ENCODE results near the gene FUNDC2. TPM values are rescaled to one million over a fixed set of nuclear protein-coding genes. Genes with fewer than 3 reads are reported as not detected.

Gene FUNDC2
- total and polyA plus RNA-seq, 10 of the 15 experiments (the other 5 are each of a cell fraction or from before 2014, with no cell fraction given), result 70.5 to 353 (median 165) TPM

DNA sequence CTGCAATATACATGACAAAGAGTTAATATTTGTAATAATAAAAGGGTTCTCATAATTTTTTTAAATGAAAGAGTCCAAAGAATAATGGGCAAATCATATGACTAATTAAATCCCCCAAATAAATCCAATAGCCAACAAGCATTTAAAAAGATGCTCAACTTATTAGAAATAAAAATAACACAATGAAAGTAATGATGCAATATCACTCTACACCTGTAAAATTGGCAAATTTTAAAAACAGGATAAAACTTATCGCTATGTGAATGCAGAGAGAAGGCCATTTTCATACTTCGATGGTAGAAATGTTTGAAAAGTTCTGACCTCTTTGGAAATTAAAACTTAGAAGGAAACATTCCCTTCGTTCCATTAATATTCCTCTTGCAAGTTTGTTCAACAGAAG, 6.1 kb upstream of the FUNDC2 start:
- CTCF ChIA-PET, result interaction anchor here (0.8 kb wide), 1 partner anchor 36 kb away, joined by 3 read pairs; no protein-coding TSS in a partner anchor
- no peaks in the 10 kb centered on the region for H3K9me3 ChIP-seq (replicated peaks; ENCODE audit: control insufficient read depth, insufficient read depth, low read length)
- H3K4me2 ChIP-seq (ENCODE audit: control insufficient read depth, insufficient read depth), result no peak overlapping the region
- no TSS peak for BruUV-seq (replicated peaks)
- WGBS (ENCODE audit: insufficient coverage, insufficient replicate concordance, low lambda C conversion rate, missing lambda C conversion rate), result 4% methylated on average over 3 of the region's 3 CpGs
- SMC1A ChIA-PET (ENCODE audit: uncharacterized antibody, unreplicated experiment), result no interaction called here
- DNase-seq (ENCODE audit: low read depth, low spot score) (no peak), ATAC-seq (no peak), FAIRE-seq (no peak)
- POLR2A ChIA-PET, result no interaction called here
- no peaks in the 10 kb centered on the region for H3K4me1 ChIP-seq (ENCODE audit: control insufficient read depth, insufficient read depth, low read length)
- H3K27me3 ChIP-seq (replicated peaks in 1 of 2; ENCODE audit: control insufficient read depth in 2 of 2, insufficient read depth in 2 of 2, low read length in 1 of 2), result no peaks in the 10 kb centered on the region
- H3K4me3 ChIP-seq, result no peak overlapping the region
- no peak overlapping the region for H3K27ac ChIP-seq (ENCODE audit: control insufficient read depth, insufficient read depth)
- RAD21 ChIA-PET (ENCODE audit: unreplicated experiment), result no interaction called here
- H4K20me1 ChIP-seq (ENCODE audit: control insufficient read depth, insufficient read depth), result no peaks in the 10 kb centered on the region
- no peaks in the 10 kb centered on the region for H3K36me3 ChIP-seq (ENCODE audit: control insufficient read depth in 2 of 2, insufficient read depth in 2 of 2, low read length in 1 of 2)
- no peak overlapping the region for H2AFZ ChIP-seq (ENCODE audit: control insufficient read depth, low read depth, low read length)
- in situ Hi-C loops (cut with MboI) (no loop called here), intact Hi-C loops (cut with micrococcal nuclease; ENCODE audit: unreplicated experiment) (no loop called here)
- no peaks in the 10 kb centered on the region for H3K79me2 ChIP-seq (ENCODE audit: control insufficient read depth, insufficient read depth, low read length)
- no peak overlapping the region for H3K9ac ChIP-seq (ENCODE audit: control insufficient read depth, insufficient read depth, low read length)
- TF ChIP-seq RAD51 (IDR thresholded peaks at IDR 0.05), result no peak
- no peak for TF ChIP-seq GATAD2B (conservative IDR thresholded peaks at IDR 0.05; ENCODE audit: low read depth)
- no peak for TF ChIP-seq NRF1 (conservative IDR thresholded peaks at IDR 0.05; ENCODE audit: low read depth, low read length)
- TF ChIP-seq SIN3A (IDR thresholded peaks at IDR 0.05; ENCODE audit: low read depth, low read length), result no peak
- no peak for TF ChIP-seq RB1 (IDR thresholded peaks at IDR 0.05; ENCODE audit: borderline replicate concordance)
- TF ChIP-seq FOS (IDR thresholded peaks at IDR 0.05; ENCODE audit: borderline replicate concordance, extremely low read depth, insufficient read length), result no peak
- TF ChIP-seq ZSCAN29 (IDR thresholded peaks at IDR 0.05), result no peak
- TF ChIP-seq, protein P1, sequence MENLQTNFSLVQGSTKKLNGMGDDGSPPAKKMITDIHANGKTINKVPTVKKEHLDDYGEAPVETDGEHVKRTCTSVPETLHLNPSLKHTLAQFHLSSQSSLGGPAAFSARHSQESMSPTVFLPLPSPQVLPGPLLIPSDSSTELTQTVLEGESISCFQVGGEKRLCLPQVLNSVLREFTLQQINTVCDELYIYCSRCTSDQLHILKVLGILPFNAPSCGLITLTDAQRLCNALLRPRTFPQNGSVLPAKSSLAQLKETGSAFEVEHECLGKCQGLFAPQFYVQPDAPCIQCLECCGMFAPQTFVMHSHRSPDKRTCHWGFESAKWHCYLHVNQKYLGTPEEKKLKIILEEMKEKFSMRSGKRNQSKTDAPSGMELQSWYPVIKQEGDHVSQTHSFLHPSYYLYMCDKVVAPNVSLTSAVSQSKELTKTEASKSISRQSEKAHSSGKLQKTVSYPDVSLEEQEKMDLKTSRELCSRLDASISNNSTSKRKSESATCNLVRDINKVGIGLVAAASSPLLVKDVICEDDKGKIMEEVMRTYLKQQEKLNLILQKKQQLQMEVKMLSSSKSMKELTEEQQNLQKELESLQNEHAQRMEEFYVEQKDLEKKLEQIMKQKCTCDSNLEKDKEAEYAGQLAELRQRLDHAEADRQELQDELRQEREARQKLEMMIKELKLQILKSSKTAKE (IDR thresholded peaks at IDR 0.05; ENCODE audit: low read depth, poor library complexity, severe bottlenecking), result no peak
- no peak for TF ChIP-seq MEF2A (IDR thresholded peaks at IDR 0.05; ENCODE audit: insufficient read depth, low read depth, low read length)
- TF ChIP-seq SPI1 (IDR thresholded peaks at IDR 0.05; ENCODE audit: borderline replicate concordance, insufficient read depth, low read depth, low read length), result no peak
- TF ChIP-seq, protein P2, sequence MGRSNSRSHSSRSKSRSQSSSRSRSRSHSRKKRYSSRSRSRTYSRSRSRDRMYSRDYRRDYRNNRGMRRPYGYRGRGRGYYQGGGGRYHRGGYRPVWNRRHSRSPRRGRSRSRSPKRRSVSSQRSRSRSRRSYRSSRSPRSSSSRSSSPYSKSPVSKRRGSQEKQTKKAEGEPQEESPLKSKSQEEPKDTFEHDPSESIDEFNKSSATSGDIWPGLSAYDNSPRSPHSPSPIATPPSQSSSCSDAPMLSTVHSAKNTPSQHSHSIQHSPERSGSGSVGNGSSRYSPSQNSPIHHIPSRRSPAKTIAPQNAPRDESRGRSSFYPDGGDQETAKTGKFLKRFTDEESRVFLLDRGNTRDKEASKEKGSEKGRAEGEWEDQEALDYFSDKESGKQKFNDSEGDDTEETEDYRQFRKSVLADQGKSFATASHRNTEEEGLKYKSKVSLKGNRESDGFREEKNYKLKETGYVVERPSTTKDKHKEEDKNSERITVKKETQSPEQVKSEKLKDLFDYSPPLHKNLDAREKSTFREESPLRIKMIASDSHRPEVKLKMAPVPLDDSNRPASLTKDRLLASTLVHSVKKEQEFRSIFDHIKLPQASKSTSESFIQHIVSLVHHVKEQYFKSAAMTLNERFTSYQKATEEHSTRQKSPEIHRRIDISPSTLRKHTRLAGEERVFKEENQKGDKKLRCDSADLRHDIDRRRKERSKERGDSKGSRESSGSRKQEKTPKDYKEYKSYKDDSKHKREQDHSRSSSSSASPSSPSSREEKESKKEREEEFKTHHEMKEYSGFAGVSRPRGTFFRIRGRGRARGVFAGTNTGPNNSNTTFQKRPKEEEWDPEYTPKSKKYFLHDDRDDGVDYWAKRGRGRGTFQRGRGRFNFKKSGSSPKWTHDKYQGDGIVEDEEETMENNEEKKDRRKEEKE (IDR thresholded peaks at IDR 0.05), result no peak
- TF ChIP-seq, protein P3, sequence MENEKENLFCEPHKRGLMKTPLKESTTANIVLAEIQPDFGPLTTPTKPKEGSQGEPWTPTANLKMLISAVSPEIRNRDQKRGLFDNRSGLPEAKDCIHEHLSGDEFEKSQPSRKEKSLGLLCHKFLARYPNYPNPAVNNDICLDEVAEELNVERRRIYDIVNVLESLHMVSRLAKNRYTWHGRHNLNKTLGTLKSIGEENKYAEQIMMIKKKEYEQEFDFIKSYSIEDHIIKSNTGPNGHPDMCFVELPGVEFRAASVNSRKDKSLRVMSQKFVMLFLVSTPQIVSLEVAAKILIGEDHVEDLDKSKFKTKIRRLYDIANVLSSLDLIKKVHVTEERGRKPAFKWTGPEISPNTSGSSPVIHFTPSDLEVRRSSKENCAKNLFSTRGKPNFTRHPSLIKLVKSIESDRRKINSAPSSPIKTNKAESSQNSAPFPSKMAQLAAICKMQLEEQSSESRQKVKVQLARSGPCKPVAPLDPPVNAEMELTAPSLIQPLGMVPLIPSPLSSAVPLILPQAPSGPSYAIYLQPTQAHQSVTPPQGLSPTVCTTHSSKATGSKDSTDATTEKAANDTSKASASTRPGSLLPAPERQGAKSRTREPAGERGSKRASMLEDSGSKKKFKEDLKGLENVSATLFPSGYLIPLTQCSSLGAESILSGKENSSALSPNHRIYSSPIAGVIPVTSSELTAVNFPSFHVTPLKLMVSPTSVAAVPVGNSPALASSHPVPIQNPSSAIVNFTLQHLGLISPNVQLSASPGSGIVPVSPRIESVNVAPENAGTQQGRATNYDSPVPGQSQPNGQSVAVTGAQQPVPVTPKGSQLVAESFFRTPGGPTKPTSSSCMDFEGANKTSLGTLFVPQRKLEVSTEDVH (IDR thresholded peaks at IDR 0.05; ENCODE audit: low read depth, partially characterized antibody), result no peak
- TF ChIP-seq, protein P4, sequence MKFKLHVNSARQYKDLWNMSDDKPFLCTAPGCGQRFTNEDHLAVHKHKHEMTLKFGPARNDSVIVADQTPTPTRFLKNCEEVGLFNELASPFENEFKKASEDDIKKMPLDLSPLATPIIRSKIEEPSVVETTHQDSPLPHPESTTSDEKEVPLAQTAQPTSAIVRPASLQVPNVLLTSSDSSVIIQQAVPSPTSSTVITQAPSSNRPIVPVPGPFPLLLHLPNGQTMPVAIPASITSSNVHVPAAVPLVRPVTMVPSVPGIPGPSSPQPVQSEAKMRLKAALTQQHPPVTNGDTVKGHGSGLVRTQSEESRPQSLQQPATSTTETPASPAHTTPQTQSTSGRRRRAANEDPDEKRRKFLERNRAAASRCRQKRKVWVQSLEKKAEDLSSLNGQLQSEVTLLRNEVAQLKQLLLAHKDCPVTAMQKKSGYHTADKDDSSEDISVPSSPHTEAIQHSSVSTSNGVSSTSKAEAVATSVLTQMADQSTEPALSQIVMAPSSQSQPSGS (IDR thresholded peaks at IDR 0.05; ENCODE audit: low read length), result no peak
- TF ChIP-seq, protein P5, sequence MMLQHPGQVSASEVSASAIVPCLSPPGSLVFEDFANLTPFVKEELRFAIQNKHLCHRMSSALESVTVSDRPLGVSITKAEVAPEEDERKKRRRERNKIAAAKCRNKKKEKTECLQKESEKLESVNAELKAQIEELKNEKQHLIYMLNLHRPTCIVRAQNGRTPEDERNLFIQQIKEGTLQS (IDR thresholded peaks at IDR 0.05; ENCODE audit: borderline replicate concordance, extremely low read depth, low read depth, low read length), result no peak
- no peak for TF ChIP-seq IKZF1 (conservative IDR thresholded peaks at IDR 0.05)
